Esophagus muscularis mucosa (tissue), 3 donors: ENCODE results near the gene SLF2.

Experiments used
- POLR2A ChIP-seq: fragments of 450-650 bp; IDR thresholded peaks from one replicate; pipeline ENCODE4 v1.6.1; 2017; ENCODE audit warnings: antibody characterized with exemption, moderate library complexity, mild to moderate bottlenecking, low read depth
- POLR2AphosphoS5 ChIP-seq, 2 donors: sonication (generic); formaldehyde crosslinking; IDR thresholded peaks; one replicate each; pipeline ENCODE4 v1.6.1; 2017; ENCODE audit warnings: antibody characterized with exemption in 2 of 2
- TF ChIP-seq, protein P1 (sequence below), 3 experiments: fragments of 200-600 bp in 2 of 3; fragments of 450-650 bp in 1 of 3; sonication (generic) in 2 of 3; IDR thresholded peaks; one replicate each; pipeline ENCODE4 v1.5.1; 2017 to 2019; ENCODE audit warnings: antibody characterized with exemption in 3 of 3, mild to moderate bottlenecking in 2 of 3, moderate library complexity in 1 of 3

DNA sequence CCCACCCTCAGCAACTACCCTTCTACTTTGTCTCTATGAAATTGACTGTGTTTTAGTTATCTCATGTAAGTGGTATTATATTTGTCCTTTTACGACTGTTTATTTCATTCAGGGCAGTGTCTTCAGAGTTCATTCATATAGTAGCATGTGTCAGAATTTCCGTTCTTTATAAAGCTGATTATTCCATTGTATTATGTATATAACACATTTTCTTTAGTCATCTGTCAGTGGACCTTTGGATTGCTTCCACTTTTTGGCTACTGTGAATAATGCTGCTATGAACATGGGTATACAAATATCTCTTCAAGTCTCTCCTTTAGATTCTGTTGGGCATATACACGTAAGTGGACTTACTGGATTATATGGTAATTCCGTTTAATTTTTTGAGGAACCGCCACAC lies 14.5 kb downstream of the SLF2 start:
- TF ChIP-seq, protein P1, sequence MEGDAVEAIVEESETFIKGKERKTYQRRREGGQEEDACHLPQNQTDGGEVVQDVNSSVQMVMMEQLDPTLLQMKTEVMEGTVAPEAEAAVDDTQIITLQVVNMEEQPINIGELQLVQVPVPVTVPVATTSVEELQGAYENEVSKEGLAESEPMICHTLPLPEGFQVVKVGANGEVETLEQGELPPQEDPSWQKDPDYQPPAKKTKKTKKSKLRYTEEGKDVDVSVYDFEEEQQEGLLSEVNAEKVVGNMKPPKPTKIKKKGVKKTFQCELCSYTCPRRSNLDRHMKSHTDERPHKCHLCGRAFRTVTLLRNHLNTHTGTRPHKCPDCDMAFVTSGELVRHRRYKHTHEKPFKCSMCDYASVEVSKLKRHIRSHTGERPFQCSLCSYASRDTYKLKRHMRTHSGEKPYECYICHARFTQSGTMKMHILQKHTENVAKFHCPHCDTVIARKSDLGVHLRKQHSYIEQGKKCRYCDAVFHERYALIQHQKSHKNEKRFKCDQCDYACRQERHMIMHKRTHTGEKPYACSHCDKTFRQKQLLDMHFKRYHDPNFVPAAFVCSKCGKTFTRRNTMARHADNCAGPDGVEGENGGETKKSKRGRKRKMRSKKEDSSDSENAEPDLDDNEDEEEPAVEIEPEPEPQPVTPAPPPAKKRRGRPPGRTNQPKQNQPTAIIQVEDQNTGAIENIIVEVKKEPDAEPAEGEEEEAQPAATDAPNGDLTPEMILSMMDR (IDR thresholded peaks at IDR 0.05): no peak
- TF ChIP-seq POLR2A (no peak), POLR2AphosphoS5 (IDR thresholded peaks at IDR 0.05) (no peak)
